Lung (tissue), 12 donors: ENCODE data around the gene TMEM256. TPM values are rescaled to one million over a fixed set of nuclear protein-coding genes. Genes with fewer than 3 reads are reported as not detected.

Source experiments
- ATAC-seq: fragments of 200-7000 bp; cut with Tn5 transposase; one replicate; pipeline ENCODE4 v1.9.1; 2020; ENCODE audit warnings: moderate number of reproducible peaks; ENCODE audit not compliant: insufficient read depth, low FRiP score
- DNase-seq, 3 donors: peaks; one replicate each; pipeline ENCODE4 v3.0.0-alpha.2; 2013 to 2017
- H3K27ac ChIP-seq, 2 donors: one replicate each; pipeline ENCODE4 v1.5.1; 2013; ENCODE audit warnings: mild to moderate bottlenecking in 2 of 2, moderate library complexity in 2 of 2, control low read depth in 1 of 2, inconsistent platforms in 1 of 2, low read depth in 1 of 2, low read length in 1 of 2
- H3K27me3 ChIP-seq, 3 donors: one replicate each; pipeline ENCODE4 v1.5.1; 2013; ENCODE audit warnings: low read length in 2 of 3; ENCODE audit not compliant: control insufficient read depth in 3 of 3, insufficient read depth in 3 of 3
- H3K36me3 ChIP-seq, 4 donors: one replicate each; pipeline ENCODE4 v1.5.1; 2013; ENCODE audit warnings: low read length in 4 of 4, mild to moderate bottlenecking in 1 of 4, moderate library complexity in 1 of 4; ENCODE audit not compliant: control insufficient read depth in 4 of 4, insufficient read depth in 4 of 4
- H3K4me1 ChIP-seq, 5 donors: one replicate each; pipeline ENCODE4 v1.5.1; 2013; ENCODE audit warnings: low read length in 5 of 5, mild to moderate bottlenecking in 2 of 5, moderate library complexity in 1 of 5; ENCODE audit not compliant: control insufficient read depth in 5 of 5, insufficient read depth in 5 of 5
- H3K4me3 ChIP-seq: one replicate; pipeline ENCODE4 v1.5.1; 2013; ENCODE audit warnings: mild to moderate bottlenecking, control low read depth, moderate library complexity
- H3K9ac ChIP-seq, 2 donors: one replicate each; pipeline ENCODE4 v1.5.1; 2013; ENCODE audit warnings: low read length in 2 of 2, control low read depth in 1 of 2; ENCODE audit not compliant: insufficient read depth in 1 of 2
- H3K9me3 ChIP-seq, 4 donors: one replicate each; pipeline ENCODE4 v1.5.1; 2013; ENCODE audit warnings: low read length in 3 of 4, mild to moderate bottlenecking in 1 of 4, moderate library complexity in 1 of 4; ENCODE audit not compliant: control insufficient read depth in 4 of 4, insufficient read depth in 3 of 4
- CTCF ChIP-seq: IDR thresholded peaks from 2 replicates; pipeline ENCODE4 v1.5.1; 2012; ENCODE audit warnings: mild to moderate bottlenecking; ENCODE audit errors: control extremely low read depth, extremely low read depth
- WGBS, 2 donors: extraction: QIAGEN DNeasy Blood & Tissue Kit; methylation state at CpG; one replicate each; pipeline ENCODE4 v1.1.7; 2013; 5-methylcytosine and 5-hydroxymethylcytosine counted together
- polyA plus RNA-seq, 2 donors: library from polyadenylated mRNA; stranded (reverse); fragments of 200-250 nt; gene quantifications; one replicate each; pipeline ENCODE4 v1.2.1, GENCODE V29; 2013
- total RNA-seq, 2 donors: library from RNA; depleted of rRNA in 1 of 2; stranded (reverse); fragments of >200 nt in 1 of 2; gene quantifications; one replicate each; pipeline ENCODE4 v1.2.1, GENCODE V29; 2014 to 2021
- donor health status: control.
- donor health status: control.
- donor health status: Bipolar disorder and iron deficiency.
- donor health status: healthy.
- donor health status: DM: yes; HTN: yes; CAD: no.

Gene TMEM256
- total and polyA plus RNA-seq, 4 donors: 70.2 to 247 (median 75.1) TPM

GRCh38 chr17:7407082-7407481 lies 3.2 kb upstream of the TMEM256 start:
- peaks cover 0 to 13% (median 7%) of the 10 kb centered on the region in 5 donors for H3K4me1 ChIP-seq
- H3K36me3 ChIP-seq: peaks cover 0 to 4% (median 2%) of the 10 kb centered on the region in 4 donors
- no peaks in the 10 kb centered on the region for H3K9me3 ChIP-seq
- no peak overlapping the region for H3K4me3 ChIP-seq
- H3K9ac ChIP-seq: no peak overlapping the region
- ATAC-seq: no peak
- no peak for DNase-seq
- TF ChIP-seq CTCF: no peak
- WGBS, 2 donors: 87 to 91% methylated on average over 13 of the region's 13 CpGs
- no peaks in the 10 kb centered on the region for H3K27me3 ChIP-seq
- H3K27ac ChIP-seq: no peak overlapping the region

- Histone ChIP-seq H3K4me1 (peaks cover 0 to 13% (median 7%) of the 10 kb centered on the region in 5 donors), H3K36me3 (peaks cover 0 to 4% (median 2%) of the 10 kb centered on the region in 4 donors), H3K27me3 (no peaks in the 10 kb centered on the region), H3K9me3 (no peaks in the 10 kb centered on the region), H3K9ac (no peak overlapping the region), H3K4me3 (no peak overlapping the region), H3K27ac (no peak overlapping the region)
- ATAC-seq (no peak), DNase-seq (peak in 1 of 3 donors; percentile 17)
- TF ChIP-seq CTCF: no peak
- WGBS, 2 donors: 65 to 73% methylated on average over 12 of the region's 12 CpGs
Measured at GRCh38 chr17:7406235-7406825, 2.4 kb upstream of the TMEM256 start.

GRCh38 chr17:7405350-7406234 lies 1.7 kb upstream of the TMEM256 start:
- Histone ChIP-seq H3K27ac (peak overlapping the region in 1 of 2 donors; percentile 65), H3K9me3 (no peaks in the 10 kb centered on the region), H3K36me3 (peaks cover 0 to 4% (median 2%) of the 10 kb centered on the region in 4 donors), H3K9ac (peak overlapping the region in 1 of 2 donors; percentile 85), H3K4me1 (peaks cover 0 to 13% (median 7%) of the 10 kb centered on the region in 5 donors), H3K27me3 (no peaks in the 10 kb centered on the region), H3K4me3 (peak overlapping the region; percentile 51)
- no peak for ATAC-seq
- peak; percentile 41 to 42 (median 41) for DNase-seq
- no peak for TF ChIP-seq CTCF
- WGBS, 2 donors: 16 to 26% methylated on average over 29 to 38 of the region's 38 CpGs
